ENCODE data around the gene PPFIA4.

PPFIA4 gene

DNA sequence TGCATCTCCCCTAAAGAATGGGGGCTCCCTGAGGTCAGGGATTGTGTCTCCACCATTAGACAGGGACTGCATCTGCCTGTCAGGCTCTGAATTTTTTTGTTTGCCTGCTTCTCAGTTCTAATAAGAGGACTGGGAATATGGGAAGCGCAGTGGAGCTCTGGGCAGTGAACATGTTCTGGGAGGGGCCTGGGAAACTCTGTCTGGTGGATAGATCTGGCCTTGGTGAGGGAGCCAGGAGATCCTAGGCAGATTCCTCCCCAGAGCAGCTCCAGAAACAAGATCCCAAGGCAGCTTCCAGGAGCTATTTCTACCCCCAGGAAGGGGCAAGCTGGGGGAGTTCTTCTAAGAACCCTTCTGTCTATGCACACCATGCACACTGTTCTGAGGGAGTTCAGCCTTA is 72.2 kb downstream of the PPFIA4 start:
- no peak for DNase-seq (ENCODE audit: low read depth in 1 of 2, low spot score in 1 of 2)

DNA sequence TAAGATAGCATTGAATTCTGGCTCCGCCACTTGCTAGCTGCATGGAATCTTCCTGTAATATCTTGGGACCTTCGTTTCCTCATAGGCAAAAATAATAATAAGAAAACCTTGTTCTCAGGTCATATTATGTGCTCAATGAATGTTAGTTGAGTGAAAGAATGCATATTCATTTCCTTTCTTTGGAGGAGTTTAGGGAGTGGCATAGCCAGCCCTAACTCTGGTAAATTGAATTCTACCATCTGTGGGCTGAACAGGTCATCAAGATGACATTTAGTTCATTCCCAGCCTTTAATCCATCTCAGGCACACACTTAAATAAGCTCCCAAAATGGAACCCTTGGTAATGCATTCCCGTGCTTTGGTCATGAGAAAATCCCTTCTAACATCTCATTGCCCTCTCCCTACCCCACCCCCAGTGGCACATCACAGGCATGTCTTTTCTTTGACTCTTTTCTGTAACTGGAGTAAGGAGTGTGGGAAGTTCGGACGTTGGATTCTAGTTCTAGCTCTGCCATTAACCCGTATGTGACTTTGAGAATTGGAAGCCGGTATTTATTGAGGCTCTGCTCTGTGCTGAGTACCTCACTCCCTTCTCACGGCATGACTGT is 72.7 kb downstream of the PPFIA4 start:
- no peak for DNase-seq (ENCODE audit: low read depth in 1 of 2, low spot score in 1 of 2)

DNA sequence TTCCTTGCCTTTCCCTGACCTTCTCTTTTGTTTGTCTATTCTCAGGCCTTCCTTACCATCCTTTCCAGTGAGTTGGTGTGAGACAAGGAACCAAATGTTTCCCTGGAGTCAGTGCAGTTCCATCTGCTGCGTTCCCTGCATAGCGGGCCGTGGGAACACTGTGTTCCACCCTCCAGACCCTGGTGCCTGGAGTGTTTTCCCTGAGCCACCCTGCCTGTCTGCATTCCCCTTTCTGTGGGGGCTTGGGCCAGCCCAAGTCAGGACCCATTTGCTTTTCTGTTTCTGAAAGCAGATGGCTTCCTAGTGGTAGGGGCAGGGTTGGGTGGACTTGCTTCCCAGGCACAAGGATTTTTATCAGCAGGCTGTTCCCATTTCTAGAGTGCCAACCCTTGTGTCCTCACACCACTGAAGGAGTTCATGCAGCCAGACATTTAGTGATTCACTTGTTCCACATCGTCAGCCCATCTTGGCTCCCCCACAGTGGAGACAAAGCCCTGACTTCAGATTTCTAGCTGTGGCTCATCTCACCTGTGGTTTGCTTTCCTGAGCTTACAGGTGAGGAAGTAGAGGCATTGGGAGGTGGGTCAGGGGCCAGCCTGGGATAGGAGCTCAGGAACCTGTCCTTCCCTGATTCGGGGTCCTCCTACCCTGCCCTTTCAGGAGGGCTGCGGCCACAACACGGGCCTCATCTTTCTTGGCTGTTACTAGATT is 73.7 kb downstream of the PPFIA4 start:
- no peak for DNase-seq (ENCODE audit: low read depth in 1 of 2, low spot score in 1 of 2)

DNA sequence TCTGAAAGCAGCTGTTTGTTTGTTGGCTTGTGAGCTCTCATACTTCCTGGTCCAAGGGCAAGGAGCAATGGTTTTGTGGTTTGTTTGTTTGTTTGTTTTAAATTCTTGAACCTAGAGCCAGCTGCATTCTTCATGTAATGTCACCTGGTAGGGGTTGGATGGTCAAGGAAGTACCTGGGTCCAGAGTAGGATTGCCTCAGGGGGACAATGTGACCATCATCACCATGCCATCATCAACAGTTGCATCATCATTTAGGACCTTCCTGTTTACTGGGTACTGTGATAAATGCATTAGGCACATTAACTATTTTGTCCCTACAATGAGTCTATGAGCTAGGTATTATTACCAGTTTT is 74.2 kb downstream of the PPFIA4 start:
- no peak for DNase-seq (ENCODE audit: low read depth in 1 of 2, low spot score in 1 of 2)

DNA sequence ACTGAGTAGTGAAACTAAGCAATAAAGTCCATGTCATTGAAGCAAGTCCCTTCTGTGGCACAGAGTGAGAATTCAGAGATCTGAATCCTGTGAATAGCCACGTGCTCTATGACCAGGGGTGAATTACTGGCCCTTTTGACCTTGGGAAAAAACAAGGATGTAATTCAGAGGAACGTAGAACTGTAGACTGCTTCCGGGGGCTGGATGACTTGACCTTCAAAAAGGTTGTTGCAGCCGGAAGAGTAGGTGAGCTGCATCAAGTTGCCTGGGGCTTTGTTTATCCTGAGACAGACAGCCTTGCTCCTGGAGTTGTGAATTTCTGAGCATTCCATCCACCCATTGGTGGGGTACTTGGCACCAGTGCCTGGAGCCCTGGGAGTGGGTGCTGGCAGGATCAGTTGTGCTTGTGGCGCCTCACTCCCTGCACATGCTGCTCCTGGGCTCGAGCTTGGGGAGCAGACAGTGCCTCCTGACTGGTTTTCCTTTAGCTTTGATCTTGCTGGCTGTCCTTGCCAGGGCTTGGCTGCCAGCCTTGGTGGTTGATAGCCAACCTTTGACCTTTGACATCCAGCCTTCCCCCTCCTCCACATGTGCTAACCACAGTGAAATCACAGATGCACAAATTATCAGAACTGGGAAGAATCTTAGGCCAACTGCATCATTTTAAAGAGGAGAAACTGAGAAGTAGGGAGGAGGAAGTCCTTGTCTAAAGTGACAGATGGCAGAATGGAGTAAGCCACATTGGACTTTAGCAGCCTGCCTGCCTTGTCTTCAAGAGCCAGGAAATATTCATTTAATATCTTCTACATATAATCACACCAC is 75.7 kb downstream of the PPFIA4 start:
- no peak for DNase-seq (ENCODE audit: low read depth in 1 of 2, low spot score in 1 of 2)

DNA sequence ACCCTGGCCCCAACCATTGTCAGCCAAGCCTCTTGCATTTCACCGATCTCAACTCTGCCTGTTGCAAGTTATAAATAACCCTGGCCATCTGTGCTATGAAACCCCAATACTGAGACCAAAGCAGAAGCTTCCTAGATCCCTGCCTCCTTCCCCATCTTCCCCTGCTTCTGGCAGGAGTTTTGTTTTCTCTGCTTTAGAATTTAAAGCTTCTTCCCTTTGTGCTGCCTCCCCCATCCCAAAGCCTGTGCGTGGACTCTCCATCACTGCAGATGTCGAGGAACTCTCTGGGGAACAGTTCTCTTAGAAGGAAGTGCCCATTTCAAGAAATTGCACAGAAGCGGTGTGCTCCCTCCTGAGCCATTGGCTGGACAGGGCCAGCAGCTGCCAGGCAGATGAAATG is 76.9 kb downstream of the PPFIA4 start:
- no peak for DNase-seq (ENCODE audit: low read depth in 1 of 2, low spot score in 1 of 2)

DNA sequence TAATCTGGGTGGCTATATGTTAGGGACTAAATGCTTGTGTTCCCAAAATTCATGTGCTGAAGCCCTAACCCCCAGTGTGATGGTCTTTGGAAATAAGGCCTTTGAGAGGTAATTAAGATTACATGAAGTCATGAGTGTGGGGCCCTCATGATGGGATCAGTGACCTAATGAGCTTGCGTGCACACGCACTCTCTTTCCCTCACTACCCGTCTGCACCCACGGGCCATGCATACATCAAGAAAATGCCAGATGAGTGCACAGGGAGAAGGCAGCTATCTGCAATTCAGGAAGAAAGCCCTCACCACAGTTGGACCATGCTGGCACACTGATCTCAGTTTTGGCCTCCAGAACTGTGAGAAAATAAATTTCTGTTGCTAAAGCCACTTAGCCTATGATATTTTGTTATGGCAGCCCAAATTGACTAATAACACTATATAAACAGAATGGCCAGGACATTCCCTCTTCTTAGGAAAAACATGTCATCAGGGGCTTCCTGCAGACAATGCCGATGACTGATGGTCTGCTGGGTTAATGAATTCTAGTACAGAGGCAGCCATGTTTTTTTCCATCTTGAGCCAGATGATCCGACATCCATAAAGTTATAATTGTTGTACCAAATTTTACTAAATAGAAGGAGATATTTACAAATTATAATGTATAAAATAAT is 77.7 kb downstream of the PPFIA4 start:
- DNase-seq (ENCODE audit: low read depth in 1 of 2, low spot score in 1 of 2): no peak

DNA sequence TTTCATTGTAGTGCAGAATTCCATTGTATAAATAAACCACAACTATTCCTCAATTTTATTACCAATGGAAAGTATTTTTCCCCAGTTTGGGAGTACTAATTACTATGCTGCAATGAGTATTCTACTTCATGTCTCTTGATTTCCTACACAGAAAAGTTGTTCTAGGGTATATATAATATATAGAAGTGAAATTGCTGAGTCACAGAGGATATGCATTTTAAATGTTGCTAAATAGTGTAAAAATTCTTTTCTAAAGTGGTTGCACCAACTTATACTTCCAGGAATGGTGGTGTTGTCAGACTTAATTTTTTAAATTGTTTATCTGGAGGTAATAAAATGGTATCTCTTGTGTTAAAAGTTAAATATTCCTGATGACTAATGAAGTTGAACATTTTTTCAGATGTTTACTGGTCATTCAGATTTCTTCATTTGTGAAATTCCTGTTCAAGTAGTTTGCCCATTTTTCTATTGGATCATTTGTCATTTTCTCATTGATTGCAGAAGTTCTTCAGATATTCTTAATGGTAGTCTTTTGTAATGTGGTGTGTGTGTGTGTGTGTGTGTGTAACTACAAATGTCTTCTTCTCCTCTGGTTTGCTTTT is 78.6 kb downstream of the PPFIA4 start:
- DNase-seq (ENCODE audit: low read depth in 1 of 2, low spot score in 1 of 2): no peak

DNA sequence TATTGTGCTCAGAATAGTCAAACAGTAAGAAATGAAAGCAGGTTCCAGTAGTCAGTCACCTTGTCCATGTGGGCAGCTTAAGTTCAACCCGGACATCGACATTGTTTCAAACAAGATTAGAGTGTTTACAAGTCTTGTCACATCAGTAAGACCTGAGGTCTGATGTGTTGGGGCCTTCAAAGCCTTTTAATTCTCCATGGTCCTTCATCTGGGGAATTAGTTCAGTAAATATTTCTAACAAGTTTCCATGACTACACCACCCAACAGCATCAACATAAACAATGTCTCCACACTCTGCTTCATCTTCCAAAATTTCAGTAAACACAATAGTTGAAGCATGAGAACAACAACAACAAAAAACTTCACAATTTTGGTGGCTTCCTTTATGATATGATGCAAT is 86.2 kb downstream of the PPFIA4 start:
- DNase-seq (ENCODE audit: low read depth in 1 of 2, low spot score in 1 of 2): no peak

DNA sequence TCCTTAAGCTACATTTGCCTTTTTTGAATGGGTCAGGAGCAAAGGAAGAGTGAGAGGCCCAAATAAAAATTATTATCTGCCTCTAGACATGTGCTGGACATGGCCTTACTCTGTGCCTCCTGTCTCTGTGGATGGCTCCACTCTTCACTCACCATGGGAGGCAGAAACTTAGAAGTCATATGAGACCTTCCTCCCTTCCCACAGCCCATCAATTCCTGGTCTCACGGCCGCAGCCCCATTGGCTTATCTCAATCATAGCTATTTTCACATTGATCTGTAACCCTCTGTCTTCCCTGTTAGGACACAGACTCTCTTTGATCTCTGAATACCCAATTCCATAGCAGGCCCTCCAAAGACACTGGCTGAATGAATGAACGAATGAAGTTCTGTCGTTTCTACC is 87.0 kb downstream of the PPFIA4 start:
- DNase-seq (ENCODE audit: low read depth in 1 of 2, low spot score in 1 of 2): no peak

DNA sequence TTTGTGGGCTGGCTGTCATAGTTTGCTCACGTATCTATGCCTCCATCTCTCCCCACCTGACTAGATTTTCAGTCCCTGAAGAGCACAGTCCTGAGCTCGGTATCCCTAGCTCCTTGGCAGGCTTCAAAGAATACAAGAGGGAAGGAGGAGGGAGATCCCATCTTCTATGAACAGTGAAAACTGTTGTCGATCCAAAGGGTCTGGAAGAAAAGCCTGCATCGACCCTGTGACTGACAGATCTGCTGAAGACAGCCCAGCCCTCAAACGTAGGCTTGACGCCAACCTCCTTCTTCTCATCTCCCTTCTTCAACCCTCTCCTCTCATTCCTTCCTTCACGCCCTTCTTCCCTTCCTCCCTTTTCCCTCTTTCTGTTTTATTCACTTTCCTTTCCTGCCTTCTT is 87.9 kb downstream of the PPFIA4 start:
- DNase-seq (ENCODE audit: low read depth in 1 of 2, low spot score in 1 of 2): no peak

DNA sequence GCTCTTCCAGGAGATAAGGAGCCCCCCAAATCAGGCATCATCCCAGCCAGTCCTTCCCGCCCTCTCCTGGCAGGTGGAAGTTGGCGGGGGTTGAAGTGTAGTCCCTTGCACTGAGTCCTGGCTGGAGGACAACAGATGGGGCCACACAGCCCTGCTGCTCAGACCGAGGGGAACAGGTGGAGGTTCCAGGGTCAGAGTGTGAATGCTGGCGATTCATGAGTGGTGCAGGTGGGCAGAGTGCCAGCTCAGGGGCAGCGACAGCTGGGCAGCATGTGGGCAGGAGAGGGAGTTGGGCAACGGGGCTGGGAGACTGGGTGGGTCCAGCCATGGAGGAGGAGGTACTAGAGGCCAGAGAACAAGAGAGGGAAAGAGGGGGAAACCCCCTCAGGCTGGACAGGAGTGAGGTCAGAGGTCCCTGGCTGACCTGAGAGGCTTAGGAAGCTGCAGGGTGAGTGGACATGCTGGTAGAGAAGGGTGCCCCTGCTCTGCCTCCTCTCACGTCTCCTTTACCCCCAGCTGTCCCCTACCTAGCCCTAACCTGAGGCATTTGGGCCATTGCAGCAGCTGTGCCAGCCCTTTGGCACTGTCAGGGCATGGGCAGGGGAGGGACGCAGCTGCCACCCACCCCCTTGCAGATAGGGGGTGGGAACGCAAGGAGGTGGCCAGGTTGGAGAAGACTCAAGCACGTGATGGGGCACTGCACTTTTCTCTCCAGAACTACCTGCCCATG is 90.0 kb downstream of the PPFIA4 start:
- no peak for DNase-seq (ENCODE audit: low read depth in 1 of 2, low spot score in 1 of 2)

DNA sequence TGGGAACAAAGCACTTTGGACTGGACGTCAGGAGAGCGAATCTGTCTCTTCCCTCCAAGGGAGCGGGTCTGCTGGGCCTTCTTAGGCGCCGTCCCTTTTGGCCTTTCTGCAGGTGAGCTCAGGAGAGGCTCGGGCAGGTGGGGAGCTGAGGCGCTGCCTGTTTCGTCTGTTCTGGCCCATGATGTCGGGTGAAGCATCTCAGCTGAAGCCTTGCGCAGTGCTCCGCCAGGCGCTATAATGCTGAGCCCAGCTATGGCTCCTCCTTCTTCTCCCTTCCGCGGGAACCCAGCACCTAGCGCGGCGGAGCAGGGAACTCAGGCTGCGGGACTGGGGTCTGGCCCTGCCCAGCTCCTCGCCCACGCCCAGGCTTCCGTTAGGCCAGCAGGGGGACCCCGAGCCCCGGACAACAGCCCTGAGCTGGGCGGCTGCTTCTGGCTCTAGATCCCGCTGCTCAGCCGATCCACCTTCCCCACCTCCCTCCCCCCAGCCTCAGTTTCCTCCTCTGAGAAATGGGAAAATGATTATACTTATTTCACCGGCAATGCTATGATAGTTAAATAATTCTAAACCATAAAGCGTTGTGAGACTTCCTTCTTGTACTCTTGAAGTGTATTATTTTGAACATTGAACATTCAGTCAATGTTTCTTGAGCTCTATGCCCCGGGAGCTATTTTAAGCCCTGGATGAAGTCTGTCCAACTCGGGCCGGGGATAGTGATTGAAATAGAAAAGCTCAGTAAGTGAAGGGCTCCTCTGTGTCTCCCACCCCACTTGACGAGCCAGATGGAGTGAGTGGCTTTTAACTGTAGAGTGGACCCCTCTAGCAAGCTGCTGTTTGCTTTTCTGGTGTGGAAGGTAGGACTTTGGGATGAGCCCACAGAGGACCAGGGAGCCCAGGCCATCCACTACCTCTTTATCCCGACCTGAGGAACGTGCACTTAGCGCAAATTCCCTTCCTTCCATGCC is 91.6 kb downstream of the PPFIA4 start:
- no peak for DNase-seq (ENCODE audit: low read depth in 1 of 2, low spot score in 1 of 2)

DNA sequence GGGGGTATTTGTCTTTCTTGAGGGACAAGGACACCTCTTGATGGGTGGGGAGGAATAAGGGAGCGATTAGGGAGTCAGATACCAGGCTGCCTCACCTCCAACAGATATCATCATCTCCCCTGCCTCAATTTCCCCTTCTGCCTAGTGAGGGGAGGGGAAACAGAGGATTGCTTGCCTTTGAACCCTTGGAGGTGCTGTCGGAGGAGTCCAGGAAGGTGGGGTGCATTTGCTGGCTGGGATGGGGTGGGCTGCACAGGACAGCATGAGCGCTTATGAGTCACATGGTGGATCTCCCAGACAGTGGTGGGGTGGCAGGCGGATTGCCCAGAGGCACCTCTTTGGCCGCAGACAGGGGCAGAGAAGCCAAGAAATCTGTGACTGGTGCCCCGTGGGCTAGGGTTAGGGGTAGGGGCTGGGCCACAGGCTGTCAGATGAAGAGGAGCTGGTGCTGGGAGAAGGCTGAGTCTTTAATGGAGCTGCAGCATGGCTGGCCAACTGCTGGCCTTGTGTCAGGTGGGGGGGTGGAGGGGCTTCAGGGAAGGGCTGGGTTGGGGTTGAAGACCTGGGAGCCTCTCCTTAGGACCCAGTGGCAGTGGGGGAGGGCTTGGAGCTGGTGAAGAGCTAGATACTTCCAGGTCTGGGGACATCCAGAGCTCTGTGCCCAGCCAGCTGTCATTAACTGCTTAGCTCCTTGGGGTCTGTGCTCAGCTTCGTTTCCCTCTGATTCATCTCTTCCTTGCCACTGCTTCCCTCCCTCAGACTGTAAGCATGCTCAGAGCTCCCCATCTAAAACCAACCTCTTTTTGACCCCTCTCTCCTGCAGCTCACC is 94.2 kb downstream of the PPFIA4 start:
- no peak for DNase-seq (ENCODE audit: low read depth in 1 of 2, low spot score in 1 of 2)

DNA sequence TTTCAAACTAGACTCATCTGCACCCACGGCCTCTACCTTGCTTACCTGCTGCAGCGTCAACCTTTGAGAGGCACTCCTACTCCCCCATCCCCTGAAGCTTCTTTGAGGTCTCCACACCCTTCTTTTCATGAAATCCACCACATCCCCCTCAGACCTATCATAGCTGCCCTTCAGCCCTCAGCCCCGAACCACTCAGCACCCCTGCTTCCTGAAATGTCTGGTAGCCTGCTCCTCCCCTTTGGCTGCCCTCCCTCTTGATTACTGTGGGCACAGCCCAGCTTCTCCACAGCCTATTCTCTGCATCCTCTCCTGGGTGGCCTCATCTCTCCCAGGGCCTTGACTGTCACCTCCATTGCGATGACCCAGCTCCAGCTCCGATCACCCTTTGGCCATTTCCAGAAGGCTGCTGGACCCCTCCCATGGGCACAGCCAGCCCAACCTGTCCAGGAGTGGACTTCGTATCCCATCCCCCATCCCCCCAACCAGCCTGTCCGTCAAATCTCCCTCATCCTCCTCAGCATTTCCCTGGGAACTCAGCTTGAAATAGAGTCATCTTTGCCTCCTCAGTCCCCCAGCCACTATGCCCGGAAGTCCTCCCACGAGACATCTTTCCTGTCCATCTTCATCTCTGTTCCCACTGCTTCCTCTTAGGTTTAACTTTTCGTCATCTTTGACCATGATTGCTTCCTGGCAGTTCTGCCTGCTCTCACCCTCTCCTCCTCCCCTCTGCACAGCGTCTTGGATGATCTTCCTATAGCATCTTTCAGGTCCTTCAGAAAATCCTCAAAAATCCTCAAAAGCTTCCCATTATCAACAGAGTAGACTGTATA is 95.1 kb downstream of the PPFIA4 start:
- no peak for DNase-seq (ENCODE audit: low read depth in 1 of 2, low spot score in 1 of 2)

DNA sequence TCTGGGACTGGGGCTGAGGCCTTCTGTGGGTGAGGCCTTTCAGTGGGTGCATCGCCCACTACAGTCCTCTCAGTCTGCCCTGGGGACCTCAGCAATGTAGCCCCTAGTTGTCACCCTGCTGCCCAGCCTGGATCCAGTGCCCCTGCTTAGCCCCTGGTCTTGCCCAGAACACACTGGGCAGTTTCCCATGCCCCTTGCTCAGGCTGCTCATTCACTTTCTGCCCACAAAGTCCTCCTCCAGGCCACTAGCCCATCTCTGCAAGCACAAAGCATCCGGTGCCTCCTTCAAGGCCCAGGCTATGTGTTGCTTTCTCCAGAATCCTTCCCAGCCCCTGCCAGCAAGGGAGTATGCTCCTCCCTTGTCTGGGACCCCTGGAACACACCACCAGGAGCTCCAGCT is 95.9 kb downstream of the PPFIA4 start:
- DNase-seq (ENCODE audit: low read depth in 1 of 2, low spot score in 1 of 2): no peak

DNA sequence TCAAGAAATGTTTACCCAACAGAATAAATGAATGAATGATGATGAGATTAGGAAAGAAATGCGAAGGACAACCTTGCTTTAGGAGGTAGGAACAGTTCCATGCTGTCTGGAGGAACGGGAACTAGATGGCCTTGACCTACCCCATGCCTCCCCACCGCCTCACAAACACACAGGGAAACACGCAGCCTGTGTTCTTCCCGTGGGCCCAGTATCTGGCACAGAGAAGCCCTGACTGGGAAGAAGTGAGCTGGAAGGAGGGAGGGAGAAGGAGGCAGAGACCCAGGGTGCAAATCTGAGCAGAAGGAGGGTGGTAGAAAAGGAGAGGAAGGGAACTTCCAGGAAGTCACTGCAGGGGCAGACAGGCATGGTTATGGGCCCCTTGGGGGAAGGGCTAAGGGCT is 97.7 kb downstream of the PPFIA4 start:
- no peak for DNase-seq (ENCODE audit: low read depth in 1 of 2, low spot score in 1 of 2)

All from activated T-helper 1 cell treated with anti-CD3 and anti-CD28 coated beads, Interleukin-2, amount 50 U/mL, for 16 hours (primary cell).